D341Med (cell line): ENCODE measurements around the gene FOXB2.

ENCODE experiments used
- DNase-seq: peaks from one replicate; pipeline ENCODE4 v3.0.0; 2012; ENCODE audit warnings: low spot score

The FOXB2 gene

DNA sequence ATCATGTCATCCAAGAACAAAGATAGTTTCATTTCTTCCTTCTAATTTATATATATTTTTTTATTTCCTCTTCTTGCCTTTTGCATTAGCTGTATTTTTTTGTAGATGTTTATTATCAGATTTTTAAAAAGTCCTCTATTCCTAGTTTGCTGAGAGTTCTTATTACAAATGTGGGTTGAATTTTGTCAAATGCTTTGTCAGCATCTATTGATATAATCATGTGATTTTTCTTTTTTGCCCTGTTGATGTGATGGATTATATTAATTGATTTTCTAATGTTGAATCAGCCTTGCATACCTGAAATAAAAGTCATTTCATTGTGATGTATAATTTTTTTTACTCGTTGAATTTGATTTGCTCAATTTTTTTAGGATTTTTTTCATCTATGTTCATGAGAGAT lies 46.9 kb downstream of the FOXB2 start:
- no peak for DNase-seq
